GM12878 (cell line): ENCODE data around the gene EPN1. TPM values are rescaled to one million over a fixed set of nuclear protein-coding genes. Genes with fewer than 3 reads are reported as not detected.
A peak's percentile ranks its signal among the peaks of the same experiment; 100 is the strongest.

Experiments
- ATF7 ChIP-seq: fragments of 450-650 bp; IDR thresholded peaks from 2 replicates; pipeline ENCODE4 v1.6.1; 2016; ENCODE audit warnings: low read depth, mild to moderate bottlenecking
- CREB1 ChIP-seq: IDR thresholded peaks from 2 replicates; pipeline ENCODE4 v1.6.1; 2012; ENCODE audit warnings: low read depth, mild to moderate bottlenecking, inconsistent platforms
- ESRRA ChIP-seq: IDR thresholded peaks from 2 replicates; pipeline ENCODE4 v1.6.1; 2012; ENCODE audit warnings: mild to moderate bottlenecking, low read length, improper control_type of control experiment
- ETV6 ChIP-seq, 2 experiments: fragments of 450-650 bp in 1 of 2; IDR thresholded peaks in 1 of 2; conservative IDR thresholded peaks in 1 of 2; 2 replicates each; pipeline ENCODE4 v1.6.1; 2014; ENCODE audit warnings: antibody characterized with exemption in 1 of 2, borderline replicate concordance in 1 of 2, low read depth in 1 of 2, mild to moderate bottlenecking in 1 of 2, moderate library complexity in 1 of 2
- MTA2 ChIP-seq: fragments of 450-650 bp; IDR thresholded peaks from 2 replicates; pipeline ENCODE4 v1.6.1; 2016; ENCODE audit warnings: low read depth, mild to moderate bottlenecking, moderate library complexity
- RAD21 ChIP-seq: IDR thresholded peaks from 2 replicates; pipeline ENCODE4 v1.6.1; 2011; ENCODE audit warnings: mild to moderate bottlenecking, low read depth, low read length, moderate library complexity; ENCODE audit not compliant: insufficient read depth
- RELA ChIP-seq: fragments of 450-650 bp; IDR thresholded peaks from 2 replicates; pipeline ENCODE4 v1.8.0; 2014; ENCODE audit warnings: borderline replicate concordance; ENCODE audit not compliant: partially characterized antibody
- SUPT20H ChIP-seq: IDR thresholded peaks from 2 replicates; pipeline ENCODE4 v1.6.1; 2011; ENCODE audit warnings: low read depth, mild to moderate bottlenecking, low read length, moderate library complexity, borderline replicate concordance; ENCODE audit not compliant: control insufficient read depth
- TBL1XR1 ChIP-seq: IDR thresholded peaks from 2 replicates; pipeline ENCODE4 v1.6.1; 2012; ENCODE audit warnings: low read depth, low read length, improper control_type of control experiment
- TCF7 ChIP-seq: IDR thresholded peaks from 2 replicates; pipeline ENCODE4 v1.6.1; 2014; ENCODE audit warnings: antibody characterized with exemption, borderline replicate concordance
- ZNF24 ChIP-seq: fragments of 450-650 bp; IDR thresholded peaks from 2 replicates; pipeline ENCODE4 v1.6.1; 2017; ENCODE audit warnings: antibody characterized with exemption, mild to moderate bottlenecking
- polyA plus RNA-seq, 11 experiments: library from polyadenylated mRNA; depleted of rRNA in 4 of 11; unstranded in 6 of 11; stranded (reverse) in 5 of 11; fragments of >200 nt; fragmentation: Nextera tagmentation in 4 of 11; fragmentation: Illumina TruSeq in 1 of 11; extraction: Ambion mirVana in 4 of 11; extraction: Trizol in 1 of 11; gene quantifications; 1 replicate in 1 of 11; 2 replicates in 10 of 11; pipeline versions ENCODE4 v1.2.1 to v1.2.3, GENCODE V29; 2011 to 2016; ENCODE audit warnings: inconsistent platforms in 2 of 11, missing spikeins in 2 of 11, low read depth in 1 of 11
- total RNA-seq, 4 experiments: library from RNA; depleted of rRNA in 3 of 4; stranded (reverse); fragments of >200 nt in 3 of 4; fragmentation: Illumina TruSeq in 1 of 4; extraction: Trizol in 1 of 4; gene quantifications; 2 replicates each; pipeline versions ENCODE4 v1.2.1 to v1.2.3, GENCODE V29; 2013 to 2021
- TF ChIP-seq, protein P1 (sequence below): fragments of 450-650 bp; IDR thresholded peaks from 2 replicates; pipeline ENCODE4 v1.6.1; 2016; ENCODE audit warnings: mild to moderate bottlenecking, moderate library complexity, borderline replicate concordance
- TF ChIP-seq, protein P2 (sequence below): IDR thresholded peaks from 2 replicates; pipeline ENCODE4 v1.6.1; 2012; ENCODE audit warnings: low read depth, low read length, improper control_type of control experiment
- TF ChIP-seq, protein P3 (sequence below), 3 experiments: IDR thresholded peaks in 2 of 3; conservative IDR thresholded peaks in 1 of 3; 2 replicates each; pipeline ENCODE4 v1.5.1; 2011; ENCODE audit warnings: low read depth in 3 of 3, low read length in 3 of 3, mild to moderate bottlenecking in 3 of 3, control low read depth in 2 of 3, moderate library complexity in 2 of 3, inconsistent platforms in 1 of 3, mixed read lengths in 1 of 3; ENCODE audit not compliant: control insufficient read depth in 2 of 3, insufficient read depth in 1 of 3; ENCODE audit errors: extremely low read depth in 1 of 3
- TF ChIP-seq, protein P4 (sequence below): fragments of 450-650 bp; IDR thresholded peaks from 2 replicates; pipeline ENCODE4 v1.6.1; 2018; ENCODE audit warnings: mild to moderate bottlenecking, low read depth, moderate library complexity; ENCODE audit not compliant: partially characterized antibody
- TF ChIP-seq, protein P5 (sequence below): fragments of 150-350 bp; IDR thresholded peaks from 2 replicates; pipeline ENCODE4 v1.6.1; 2014; ENCODE audit warnings: mild to moderate bottlenecking, low read depth, low read length

Gene EPN1
- total and polyA plus RNA-seq, 10 of the 15 experiments (the other 5 are each of a cell fraction or from before 2014, with no cell fraction given), result 0.11 to 88.5 (median 10.6) TPM

DNA sequence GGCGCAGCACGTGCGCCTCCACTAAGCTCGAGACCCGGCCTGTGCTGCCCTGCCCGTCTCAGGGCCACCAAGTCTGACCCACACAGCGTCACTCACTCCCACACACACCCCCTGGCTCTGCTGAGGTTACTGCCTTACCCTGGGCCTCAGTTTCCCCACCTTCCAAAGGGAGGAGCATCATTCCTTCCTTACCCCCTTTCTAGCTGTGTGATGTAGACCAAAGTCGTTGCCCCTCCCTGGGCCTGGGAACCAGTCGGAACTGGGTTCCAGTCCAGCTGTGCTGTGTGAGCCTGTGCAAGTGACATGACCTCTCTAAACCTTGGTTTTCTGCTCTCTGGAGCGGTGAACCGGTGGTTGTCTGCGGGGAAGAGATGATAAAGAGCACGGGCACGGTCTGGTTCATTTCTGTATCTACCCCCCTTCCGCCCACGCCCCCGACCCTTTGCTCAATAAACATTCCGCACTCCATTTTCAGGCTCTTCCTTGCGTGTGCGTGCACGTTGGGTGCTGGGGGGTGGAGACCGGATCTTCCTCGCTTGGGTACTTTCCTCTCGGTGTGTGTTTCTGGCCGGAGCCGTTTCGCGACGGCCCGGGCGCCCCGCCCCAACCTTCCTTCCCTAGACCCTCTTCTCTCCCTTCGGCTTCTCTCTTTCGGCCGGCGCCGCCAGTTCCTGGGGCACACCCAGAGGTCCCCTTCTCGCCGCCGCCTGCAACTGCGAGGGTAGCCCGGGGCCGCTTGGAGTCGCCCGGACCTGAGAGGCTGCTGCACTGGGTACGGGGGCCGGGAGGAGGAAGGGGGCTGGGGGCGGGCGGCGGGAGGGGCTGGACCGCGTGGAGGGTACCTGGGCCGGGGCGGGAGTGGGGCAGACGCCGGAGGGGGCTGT is 31.8 kb upstream of the EPN1 start, which contains the start of gene ZNF581 (continued):
- TF ChIP-seq ETV6 (conservative IDR thresholded peaks at IDR 0.05 in 1 of 2, IDR thresholded peaks at IDR 0.05 in 1 of 2; ENCODE audit: borderline replicate concordance in 1 of 2, low read depth in 1 of 2) (peak in 1 of 2 experiments; percentile 18; a peak in 1 of 4 replicates), TCF7 (no peak), SUPT20H (no peak), TBL1XR1 (peak; percentile 68; the same call in 1 of the 2 replicates), ATF7 (peak; percentile 45), ZNF24 (peak; percentile 48), CREB1 (peak; percentile 72), RELA (peak; percentile 85), RAD21 (no peak), MTA2 (peak; percentile 60; the same call in 1 of the 2 replicates), ESRRA (peak; percentile 50; the same call in 1 of the 2 replicates)
- TF ChIP-seq, protein P1, sequence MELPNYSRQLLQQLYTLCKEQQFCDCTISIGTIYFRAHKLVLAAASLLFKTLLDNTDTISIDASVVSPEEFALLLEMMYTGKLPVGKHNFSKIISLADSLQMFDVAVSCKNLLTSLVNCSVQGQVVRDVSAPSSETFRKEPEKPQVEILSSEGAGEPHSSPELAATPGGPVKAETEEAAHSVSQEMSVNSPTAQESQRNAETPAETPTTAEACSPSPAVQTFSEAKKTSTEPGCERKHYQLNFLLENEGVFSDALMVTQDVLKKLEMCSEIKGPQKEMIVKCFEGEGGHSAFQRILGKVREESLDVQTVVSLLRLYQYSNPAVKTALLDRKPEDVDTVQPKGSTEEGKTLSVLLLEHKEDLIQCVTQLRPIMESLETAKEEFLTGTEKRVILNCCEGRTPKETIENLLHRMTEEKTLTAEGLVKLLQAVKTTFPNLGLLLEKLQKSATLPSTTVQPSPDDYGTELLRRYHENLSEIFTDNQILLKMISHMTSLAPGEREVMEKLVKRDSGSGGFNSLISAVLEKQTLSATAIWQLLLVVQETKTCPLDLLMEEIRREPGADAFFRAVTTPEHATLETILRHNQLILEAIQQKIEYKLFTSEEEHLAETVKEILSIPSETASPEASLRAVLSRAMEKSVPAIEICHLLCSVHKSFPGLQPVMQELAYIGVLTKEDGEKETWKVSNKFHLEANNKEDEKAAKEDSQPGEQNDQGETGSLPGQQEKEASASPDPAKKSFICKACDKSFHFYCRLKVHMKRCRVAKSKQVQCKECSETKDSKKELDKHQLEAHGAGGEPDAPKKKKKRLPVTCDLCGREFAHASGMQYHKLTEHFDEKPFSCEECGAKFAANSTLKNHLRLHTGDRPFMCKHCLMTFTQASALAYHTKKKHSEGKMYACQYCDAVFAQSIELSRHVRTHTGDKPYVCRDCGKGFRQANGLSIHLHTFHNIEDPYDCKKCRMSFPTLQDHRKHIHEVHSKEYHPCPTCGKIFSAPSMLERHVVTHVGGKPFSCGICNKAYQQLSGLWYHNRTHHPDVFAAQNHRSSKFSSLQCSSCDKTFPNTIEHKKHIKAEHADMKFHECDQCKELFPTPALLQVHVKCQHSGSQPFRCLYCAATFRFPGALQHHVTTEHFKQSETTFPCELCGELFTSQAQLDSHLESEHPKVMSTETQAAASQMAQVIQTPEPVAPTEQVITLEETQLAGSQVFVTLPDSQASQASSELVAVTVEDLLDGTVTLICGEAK, result peak; percentile 96
- TF ChIP-seq, protein P2, sequence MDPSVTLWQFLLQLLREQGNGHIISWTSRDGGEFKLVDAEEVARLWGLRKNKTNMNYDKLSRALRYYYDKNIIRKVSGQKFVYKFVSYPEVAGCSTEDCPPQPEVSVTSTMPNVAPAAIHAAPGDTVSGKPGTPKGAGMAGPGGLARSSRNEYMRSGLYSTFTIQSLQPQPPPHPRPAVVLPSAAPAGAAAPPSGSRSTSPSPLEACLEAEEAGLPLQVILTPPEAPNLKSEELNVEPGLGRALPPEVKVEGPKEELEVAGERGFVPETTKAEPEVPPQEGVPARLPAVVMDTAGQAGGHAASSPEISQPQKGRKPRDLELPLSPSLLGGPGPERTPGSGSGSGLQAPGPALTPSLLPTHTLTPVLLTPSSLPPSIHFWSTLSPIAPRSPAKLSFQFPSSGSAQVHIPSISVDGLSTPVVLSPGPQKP, result peak; percentile 72
- TF ChIP-seq, protein P3, sequence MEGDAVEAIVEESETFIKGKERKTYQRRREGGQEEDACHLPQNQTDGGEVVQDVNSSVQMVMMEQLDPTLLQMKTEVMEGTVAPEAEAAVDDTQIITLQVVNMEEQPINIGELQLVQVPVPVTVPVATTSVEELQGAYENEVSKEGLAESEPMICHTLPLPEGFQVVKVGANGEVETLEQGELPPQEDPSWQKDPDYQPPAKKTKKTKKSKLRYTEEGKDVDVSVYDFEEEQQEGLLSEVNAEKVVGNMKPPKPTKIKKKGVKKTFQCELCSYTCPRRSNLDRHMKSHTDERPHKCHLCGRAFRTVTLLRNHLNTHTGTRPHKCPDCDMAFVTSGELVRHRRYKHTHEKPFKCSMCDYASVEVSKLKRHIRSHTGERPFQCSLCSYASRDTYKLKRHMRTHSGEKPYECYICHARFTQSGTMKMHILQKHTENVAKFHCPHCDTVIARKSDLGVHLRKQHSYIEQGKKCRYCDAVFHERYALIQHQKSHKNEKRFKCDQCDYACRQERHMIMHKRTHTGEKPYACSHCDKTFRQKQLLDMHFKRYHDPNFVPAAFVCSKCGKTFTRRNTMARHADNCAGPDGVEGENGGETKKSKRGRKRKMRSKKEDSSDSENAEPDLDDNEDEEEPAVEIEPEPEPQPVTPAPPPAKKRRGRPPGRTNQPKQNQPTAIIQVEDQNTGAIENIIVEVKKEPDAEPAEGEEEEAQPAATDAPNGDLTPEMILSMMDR (IDR thresholded peaks at IDR 0.05 in 2 of 3, conservative IDR thresholded peaks at IDR 0.05 in 1 of 3; ENCODE audit: control insufficient read depth in 2 of 3, extremely low read depth in 1 of 3, insufficient read depth in 1 of 3, low read depth in 3 of 3, low read length in 3 of 3), result no peak
- TF ChIP-seq, protein P4, sequence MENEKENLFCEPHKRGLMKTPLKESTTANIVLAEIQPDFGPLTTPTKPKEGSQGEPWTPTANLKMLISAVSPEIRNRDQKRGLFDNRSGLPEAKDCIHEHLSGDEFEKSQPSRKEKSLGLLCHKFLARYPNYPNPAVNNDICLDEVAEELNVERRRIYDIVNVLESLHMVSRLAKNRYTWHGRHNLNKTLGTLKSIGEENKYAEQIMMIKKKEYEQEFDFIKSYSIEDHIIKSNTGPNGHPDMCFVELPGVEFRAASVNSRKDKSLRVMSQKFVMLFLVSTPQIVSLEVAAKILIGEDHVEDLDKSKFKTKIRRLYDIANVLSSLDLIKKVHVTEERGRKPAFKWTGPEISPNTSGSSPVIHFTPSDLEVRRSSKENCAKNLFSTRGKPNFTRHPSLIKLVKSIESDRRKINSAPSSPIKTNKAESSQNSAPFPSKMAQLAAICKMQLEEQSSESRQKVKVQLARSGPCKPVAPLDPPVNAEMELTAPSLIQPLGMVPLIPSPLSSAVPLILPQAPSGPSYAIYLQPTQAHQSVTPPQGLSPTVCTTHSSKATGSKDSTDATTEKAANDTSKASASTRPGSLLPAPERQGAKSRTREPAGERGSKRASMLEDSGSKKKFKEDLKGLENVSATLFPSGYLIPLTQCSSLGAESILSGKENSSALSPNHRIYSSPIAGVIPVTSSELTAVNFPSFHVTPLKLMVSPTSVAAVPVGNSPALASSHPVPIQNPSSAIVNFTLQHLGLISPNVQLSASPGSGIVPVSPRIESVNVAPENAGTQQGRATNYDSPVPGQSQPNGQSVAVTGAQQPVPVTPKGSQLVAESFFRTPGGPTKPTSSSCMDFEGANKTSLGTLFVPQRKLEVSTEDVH, result peak; percentile 83
- TF ChIP-seq, protein P5, sequence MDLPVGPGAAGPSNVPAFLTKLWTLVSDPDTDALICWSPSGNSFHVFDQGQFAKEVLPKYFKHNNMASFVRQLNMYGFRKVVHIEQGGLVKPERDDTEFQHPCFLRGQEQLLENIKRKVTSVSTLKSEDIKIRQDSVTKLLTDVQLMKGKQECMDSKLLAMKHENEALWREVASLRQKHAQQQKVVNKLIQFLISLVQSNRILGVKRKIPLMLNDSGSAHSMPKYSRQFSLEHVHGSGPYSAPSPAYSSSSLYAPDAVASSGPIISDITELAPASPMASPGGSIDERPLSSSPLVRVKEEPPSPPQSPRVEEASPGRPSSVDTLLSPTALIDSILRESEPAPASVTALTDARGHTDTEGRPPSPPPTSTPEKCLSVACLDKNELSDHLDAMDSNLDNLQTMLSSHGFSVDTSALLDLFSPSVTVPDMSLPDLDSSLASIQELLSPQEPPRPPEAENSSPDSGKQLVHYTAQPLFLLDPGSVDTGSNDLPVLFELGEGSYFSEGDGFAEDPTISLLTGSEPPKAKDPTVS, result no peak
